ENCODE measurements around the gene TEX44.

DNA sequence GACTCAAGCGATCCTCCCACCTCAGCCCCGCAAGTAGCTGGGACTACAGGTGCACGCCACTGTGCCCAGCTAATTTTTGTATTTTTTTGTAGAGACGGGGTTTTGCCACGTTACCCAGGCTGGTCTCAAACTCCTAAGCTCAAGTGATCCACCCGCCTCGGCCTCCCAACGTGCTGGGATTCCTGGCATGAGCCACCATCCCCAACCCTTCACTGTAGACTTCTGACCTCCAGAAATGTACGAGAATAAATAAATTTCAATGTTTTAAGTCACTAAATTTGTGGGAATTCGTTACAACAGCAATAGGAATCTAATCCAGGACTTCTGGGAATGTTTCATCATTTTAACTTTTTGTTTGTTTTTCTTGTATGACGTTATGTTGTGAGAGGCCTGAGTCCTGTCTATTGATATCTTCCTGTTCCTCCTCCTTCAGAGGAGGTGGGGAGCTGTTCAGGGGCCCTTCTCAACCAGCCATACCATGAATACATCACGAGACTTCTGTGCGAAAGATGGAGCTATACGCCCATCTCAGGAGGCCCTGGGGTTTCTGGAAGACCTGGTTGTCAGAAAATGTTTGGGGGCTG, 40.0 kb downstream of the TEX44 start:
- TF ChIP-seq, protein P1, sequence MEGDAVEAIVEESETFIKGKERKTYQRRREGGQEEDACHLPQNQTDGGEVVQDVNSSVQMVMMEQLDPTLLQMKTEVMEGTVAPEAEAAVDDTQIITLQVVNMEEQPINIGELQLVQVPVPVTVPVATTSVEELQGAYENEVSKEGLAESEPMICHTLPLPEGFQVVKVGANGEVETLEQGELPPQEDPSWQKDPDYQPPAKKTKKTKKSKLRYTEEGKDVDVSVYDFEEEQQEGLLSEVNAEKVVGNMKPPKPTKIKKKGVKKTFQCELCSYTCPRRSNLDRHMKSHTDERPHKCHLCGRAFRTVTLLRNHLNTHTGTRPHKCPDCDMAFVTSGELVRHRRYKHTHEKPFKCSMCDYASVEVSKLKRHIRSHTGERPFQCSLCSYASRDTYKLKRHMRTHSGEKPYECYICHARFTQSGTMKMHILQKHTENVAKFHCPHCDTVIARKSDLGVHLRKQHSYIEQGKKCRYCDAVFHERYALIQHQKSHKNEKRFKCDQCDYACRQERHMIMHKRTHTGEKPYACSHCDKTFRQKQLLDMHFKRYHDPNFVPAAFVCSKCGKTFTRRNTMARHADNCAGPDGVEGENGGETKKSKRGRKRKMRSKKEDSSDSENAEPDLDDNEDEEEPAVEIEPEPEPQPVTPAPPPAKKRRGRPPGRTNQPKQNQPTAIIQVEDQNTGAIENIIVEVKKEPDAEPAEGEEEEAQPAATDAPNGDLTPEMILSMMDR (IDR thresholded peaks at IDR 0.05; ENCODE audit: low read depth, low read length): no peak
- TF ChIP-seq EZH2phosphoT487 (IDR thresholded peaks at IDR 0.05; ENCODE audit: low read depth): no peak
